ENCODE measurements around the gene RABGAP1L.

DNA sequence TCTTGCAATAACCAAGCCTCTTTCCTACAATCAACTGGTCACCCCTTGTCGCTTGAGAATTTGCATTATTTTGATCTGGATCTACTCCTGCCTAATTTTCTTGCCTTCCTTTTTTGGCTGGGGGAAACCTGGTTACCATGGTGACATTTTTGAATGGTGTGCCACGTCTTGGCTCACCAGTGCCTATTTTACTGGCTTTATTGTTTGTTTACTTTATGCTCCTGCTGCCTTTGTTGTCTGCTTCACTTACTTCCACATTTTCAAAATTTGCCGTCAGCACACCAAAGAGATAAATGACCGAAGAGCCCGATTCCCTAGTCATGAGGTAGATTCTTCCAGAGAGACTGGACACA lies 289.2 kb downstream of the RABGAP1L start:
- TF ChIP-seq TAF1 (conservative IDR thresholded peaks at IDR 0.05), result no peak
- TF ChIP-seq, protein P1, sequence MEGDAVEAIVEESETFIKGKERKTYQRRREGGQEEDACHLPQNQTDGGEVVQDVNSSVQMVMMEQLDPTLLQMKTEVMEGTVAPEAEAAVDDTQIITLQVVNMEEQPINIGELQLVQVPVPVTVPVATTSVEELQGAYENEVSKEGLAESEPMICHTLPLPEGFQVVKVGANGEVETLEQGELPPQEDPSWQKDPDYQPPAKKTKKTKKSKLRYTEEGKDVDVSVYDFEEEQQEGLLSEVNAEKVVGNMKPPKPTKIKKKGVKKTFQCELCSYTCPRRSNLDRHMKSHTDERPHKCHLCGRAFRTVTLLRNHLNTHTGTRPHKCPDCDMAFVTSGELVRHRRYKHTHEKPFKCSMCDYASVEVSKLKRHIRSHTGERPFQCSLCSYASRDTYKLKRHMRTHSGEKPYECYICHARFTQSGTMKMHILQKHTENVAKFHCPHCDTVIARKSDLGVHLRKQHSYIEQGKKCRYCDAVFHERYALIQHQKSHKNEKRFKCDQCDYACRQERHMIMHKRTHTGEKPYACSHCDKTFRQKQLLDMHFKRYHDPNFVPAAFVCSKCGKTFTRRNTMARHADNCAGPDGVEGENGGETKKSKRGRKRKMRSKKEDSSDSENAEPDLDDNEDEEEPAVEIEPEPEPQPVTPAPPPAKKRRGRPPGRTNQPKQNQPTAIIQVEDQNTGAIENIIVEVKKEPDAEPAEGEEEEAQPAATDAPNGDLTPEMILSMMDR (IDR thresholded peaks at IDR 0.05; ENCODE audit: low read depth, low read length, missing input control), result no peak
- TF ChIP-seq YY1 (IDR thresholded peaks at IDR 0.05), result no peak
- TF ChIP-seq, protein P2, sequence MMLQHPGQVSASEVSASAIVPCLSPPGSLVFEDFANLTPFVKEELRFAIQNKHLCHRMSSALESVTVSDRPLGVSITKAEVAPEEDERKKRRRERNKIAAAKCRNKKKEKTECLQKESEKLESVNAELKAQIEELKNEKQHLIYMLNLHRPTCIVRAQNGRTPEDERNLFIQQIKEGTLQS (IDR thresholded peaks at IDR 0.05), result no peak
- TF ChIP-seq, protein P3, sequence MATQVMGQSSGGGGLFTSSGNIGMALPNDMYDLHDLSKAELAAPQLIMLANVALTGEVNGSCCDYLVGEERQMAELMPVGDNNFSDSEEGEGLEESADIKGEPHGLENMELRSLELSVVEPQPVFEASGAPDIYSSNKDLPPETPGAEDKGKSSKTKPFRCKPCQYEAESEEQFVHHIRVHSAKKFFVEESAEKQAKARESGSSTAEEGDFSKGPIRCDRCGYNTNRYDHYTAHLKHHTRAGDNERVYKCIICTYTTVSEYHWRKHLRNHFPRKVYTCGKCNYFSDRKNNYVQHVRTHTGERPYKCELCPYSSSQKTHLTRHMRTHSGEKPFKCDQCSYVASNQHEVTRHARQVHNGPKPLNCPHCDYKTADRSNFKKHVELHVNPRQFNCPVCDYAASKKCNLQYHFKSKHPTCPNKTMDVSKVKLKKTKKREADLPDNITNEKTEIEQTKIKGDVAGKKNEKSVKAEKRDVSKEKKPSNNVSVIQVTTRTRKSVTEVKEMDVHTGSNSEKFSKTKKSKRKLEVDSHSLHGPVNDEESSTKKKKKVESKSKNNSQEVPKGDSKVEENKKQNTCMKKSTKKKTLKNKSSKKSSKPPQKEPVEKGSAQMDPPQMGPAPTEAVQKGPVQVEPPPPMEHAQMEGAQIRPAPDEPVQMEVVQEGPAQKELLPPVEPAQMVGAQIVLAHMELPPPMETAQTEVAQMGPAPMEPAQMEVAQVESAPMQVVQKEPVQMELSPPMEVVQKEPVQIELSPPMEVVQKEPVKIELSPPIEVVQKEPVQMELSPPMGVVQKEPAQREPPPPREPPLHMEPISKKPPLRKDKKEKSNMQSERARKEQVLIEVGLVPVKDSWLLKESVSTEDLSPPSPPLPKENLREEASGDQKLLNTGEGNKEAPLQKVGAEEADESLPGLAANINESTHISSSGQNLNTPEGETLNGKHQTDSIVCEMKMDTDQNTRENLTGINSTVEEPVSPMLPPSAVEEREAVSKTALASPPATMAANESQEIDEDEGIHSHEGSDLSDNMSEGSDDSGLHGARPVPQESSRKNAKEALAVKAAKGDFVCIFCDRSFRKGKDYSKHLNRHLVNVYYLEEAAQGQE (IDR thresholded peaks at IDR 0.05), result no peak
- no peak for TF ChIP-seq RXRA (IDR thresholded peaks at IDR 0.05)
- TF ChIP-seq HNF4G (IDR thresholded peaks at IDR 0.05), result no peak
- TF ChIP-seq GABPA (IDR thresholded peaks at IDR 0.05 in 1 of 2, conservative IDR thresholded peaks at IDR 0.05 in 1 of 2), result no peak
- TF ChIP-seq EGR1 (IDR thresholded peaks at IDR 0.05; ENCODE audit: low read depth in 2 of 2), result no peak
- TF ChIP-seq JUND (IDR thresholded peaks at IDR 0.05), result no peak
- no peak for TF ChIP-seq SP1 (IDR thresholded peaks at IDR 0.05)

All from liver (tissue), 3 donors.